Dedifferentiated amniotic fluid mesenchymal stem cell (primary cell): ENCODE results near the gene NMT1.
"Not testable (repeated sequence)": the region's sequence is repeated elsewhere in the genome, so short reads cannot be mapped to it uniquely, and the experiment has no call there.

Experiments
- DNase-seq: peaks from one replicate; pipeline ENCODE4 v3.0.0-alpha.2; 2016; ENCODE audit errors: extremely low spot score

NMT1 gene

DNA sequence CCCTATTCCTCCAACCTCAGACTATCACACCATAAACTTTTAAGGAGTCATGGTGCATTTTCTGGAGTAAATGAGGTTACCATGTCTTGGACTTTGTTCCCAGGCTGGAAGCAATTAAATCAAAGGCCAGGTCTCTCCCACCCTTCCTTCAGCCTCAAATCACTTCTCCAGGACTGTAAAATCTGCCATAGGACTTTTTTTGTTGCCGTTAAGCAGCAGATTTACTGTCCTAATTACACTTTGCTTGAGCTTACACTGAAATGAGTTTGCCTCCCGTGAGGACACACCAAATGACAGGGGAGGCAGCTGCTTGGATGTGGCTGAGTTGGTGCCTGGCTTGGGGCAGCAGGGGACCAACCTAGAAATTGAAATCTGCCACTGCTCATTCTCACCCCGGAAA, 24.4 kb upstream of the NMT1 start:
- no peak for DNase-seq

DNA sequence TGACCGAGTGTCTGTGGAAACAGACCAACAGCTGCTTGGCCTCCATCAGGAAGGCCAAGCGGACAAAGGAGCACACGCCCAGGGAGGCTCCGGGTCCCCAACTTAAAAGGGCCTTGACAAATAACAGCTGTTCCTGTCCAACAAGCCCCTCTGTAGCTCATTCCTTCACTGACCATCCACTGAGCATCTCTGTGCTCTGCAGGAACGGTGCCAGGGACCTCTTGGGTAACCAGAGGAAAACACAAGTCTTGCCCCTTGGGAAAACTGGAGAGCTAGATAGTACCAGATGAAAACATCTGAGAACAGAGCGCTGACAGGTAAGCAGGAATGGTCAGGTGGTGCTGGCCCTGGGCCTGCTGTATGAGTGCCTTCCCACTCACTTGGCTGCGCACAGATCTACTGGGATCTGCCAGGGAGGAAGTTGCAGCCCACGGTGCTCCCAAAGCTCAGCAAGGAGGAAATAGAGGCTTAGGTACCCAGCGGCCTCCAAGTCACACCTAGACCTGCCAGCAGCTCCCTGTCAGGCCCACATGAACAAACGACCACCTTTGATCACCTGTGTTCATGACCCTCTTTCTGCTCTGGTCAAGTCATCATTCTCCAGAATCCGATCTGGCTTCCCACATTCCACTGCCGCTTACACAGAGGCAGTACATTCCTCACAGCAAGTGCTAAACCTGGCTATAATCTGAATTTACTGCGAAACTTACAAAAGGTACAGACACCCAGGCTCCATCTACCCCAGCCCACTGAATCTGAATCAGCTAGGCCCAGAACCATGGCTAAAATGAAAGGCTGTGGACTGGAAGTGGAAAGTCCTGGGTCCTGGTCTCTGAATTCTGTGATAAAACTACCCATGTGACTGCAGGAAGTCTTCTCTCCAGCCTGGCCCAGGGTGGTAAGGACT, 22.1 kb upstream of the NMT1 start:
- no peak for DNase-seq

DNA sequence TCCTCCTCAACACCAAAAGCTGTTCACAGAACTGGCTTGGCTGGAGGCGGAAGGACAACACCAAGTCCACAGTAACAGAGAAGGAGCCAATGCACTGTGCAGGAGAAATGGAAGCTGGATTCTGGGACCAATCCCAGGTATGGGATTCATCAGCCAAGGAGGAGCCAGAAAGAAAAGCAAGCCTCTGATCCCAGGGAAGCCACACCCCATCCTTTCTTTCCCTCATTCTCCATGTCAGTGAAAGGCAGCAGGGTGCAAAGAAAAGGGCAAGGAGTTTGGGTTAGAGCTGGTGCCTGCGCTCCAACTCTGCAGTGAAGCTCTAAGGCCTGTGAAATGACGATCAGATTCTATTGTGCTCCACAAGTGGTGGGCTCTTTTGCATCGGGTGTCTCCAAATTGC, 20.7 kb upstream of the NMT1 start:
- DNase-seq: no peak

DNA sequence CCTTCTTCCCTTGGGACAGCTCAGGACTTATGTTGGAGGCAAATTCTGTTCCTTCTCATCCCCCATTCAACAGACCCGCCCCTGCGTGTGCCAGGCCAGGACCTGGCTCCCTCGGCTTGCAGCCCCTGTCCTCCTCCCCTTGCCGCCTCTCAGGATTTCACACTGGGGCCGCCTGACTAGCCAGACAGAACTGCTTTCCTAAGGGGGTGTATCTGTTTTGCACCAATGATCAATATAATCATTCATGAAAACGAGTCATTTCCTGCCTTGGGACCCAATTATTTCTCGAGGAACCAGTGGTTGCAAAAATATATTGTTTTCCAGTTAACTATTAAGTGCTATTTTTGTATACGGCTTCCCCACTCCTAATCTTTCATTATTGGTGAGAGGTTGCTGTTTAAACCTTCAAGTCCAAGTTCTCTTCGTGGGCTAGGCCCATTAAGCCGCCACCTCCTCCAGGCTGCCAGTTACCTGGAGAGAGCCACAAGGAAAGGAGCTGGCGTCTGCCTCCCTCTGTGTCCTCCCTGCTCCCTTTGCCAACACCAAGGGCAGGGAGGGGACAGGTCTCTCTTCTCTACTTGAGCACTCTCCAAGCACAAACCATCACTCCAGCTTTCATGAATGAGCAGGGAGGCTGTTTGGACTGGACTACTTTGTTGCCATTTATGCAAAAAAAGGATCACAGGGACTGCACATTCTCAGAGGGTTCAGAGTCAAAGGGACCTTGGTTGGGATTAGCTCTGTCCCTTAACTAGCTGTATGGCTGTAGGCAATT, 18.6 kb upstream of the NMT1 start:
- no peak for DNase-seq

DNA sequence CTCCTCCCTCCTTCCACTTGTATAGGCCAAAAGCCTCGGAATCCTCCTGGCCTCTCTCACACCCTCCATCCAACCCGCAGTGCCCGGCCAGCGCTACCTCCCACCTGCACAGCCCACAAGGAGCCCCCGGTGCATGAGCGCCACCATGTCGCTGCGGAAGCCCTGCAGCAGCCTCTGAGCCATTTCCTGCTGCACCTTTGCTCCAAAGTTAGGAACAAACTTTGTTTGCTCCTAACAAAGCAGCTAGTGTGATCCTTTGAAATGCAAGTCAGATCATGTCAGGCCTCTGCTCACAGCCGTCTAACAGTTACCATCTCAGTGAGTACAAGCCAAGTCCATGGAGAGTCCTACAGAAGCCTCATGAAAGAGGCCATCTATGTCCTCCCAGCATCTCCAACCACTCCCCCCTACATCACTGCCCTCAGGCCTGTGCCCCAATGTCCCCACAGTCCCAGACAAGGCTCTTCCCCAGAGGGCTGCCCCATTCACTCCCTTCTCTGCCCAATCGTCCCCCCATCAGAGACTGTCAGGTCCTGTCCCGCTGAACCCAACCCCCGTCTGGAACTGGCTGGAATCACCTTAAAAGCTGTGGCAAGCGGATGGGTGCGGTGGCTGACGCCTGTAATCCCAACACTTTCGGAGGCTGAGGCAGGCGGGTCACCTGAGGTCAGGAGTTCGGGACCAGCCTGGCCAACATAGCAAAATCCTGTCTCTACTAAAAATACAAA, 17.1 kb upstream of the NMT1 start:
- DNase-seq: no peak

DNA sequence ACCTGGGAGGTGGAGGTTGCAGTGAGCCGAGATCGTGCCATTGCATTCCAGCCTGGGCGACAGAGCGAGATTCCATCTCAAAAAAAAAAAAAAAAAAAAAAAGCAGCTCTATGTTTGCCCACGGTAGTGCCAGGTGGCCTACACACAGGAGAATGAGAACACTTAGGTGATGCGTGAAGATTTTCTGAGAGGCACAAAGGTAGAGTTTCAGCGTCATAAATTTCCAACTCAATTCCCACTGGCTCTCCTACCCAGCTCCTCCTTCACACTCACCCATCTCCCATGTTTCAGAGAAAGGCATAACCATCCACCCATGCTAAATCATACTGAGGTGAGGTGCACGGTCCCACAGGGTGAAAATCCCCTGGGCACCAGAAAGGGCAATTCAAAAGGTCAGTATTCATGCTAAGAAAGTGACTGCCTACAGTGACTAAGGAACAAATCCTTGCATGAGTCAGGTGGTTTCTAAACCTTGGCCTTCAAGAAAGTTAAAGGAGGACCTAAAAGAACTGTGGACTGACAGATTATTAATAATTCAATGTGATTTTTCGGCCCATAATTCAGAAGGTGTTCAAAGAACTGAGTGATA, 14.5 kb upstream of the NMT1 start:
- DNase-seq: no peak

DNA sequence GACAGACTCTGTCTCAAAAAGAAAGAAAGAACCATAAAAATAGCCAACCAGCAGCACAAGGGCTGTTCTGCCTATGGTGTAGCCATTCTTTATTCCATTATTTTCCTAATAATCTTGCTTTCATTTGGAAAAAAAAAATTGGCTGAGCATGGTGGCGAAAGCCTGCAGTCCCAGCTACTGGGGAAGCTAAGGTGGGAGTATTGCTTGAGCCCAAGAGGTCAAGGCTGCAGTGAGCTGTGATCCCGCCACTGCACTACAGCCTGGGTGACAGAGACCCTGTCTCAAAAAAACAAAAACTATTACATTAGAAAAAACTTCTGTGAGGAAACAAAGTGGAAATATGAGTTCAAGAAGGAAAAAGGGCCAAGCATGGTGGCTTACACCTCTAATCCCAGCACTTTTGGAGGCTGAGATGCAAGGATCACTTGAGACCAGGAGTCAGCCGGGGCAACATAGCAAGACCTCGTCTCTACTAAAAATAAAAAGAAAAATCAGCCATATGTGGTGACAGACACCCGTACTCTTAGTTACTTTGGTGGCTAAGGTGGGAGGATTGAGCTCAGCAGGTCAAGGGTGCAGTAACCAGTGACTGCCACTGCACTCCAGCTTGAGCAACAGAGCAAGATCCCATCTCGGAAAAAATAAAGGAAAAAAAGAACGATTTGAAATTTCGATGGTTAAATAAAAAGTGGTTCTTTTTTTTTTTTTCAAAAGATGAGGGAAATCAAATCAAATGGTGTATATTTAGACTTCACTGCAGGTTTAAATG, 12.1 kb upstream of the NMT1 start:
- no peak for DNase-seq

DNA sequence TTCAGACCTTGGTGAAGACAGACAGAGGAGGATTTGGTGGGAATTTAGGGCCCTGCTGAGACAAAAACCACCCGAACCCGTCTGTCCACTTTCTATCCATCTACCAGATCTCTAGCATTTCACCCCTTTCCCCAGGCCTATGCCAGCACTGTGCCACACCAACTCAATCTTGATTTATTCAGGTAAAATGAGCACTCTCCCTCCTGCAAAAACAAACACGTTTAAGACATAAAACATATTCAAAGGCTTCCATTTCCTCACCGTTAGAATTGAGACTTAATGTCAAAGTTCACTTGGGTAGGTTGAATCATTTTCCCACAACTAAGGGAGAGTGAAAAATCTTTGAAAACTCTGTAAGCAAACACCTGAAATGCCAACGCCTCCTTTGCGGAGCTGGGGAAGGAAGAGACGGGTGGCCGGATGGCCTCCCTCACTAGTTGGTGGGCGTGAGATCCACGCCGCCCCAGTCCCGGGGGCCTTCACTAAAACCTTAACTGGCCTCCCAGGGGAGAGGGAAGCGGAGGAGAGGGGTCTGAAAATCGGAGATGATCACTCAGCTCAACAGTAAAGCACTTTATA, 10.5 kb upstream of the NMT1 start:
- no peak for DNase-seq

DNA sequence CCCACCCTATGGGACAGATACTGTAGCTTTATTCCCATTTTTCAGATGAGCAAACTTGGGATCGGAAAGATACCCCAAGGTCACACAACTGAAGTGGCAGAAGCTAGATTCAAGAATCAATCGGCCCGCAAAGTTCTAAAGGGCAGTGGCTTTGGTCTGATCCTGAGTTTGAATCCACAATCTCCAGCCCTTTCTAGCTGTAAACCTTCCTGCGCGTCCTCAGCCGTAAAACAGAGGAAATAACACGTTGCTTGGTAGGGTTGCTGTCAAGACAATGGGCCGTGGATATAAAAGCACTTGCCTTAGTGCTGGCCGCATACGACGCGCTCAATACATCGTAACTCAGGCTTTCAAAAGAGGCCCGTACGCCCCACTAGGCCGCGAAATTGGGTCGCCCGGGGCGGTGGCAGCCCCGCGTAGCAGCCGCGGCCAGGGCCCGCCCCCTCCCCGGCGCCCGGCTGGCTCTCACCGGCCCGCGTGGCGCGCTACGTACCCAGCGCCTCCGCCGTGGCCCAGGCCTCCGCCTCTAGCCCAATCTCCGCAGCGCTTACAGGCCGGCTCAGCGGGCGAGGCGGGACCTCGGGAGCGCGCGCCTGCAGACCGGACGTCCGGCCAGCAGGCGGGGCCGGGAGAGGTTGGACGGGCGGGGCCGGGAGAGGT, 9.9 kb upstream of the NMT1 start, which contains the start of gene DCAKD:
TSS of gene DCAKD (minus strand) at position 573 of the 660 bp plus-strand sequence. CDS start 16,747 bp downstream, outside the sequence.
- DNase-seq: peak; percentile 92

DNA sequence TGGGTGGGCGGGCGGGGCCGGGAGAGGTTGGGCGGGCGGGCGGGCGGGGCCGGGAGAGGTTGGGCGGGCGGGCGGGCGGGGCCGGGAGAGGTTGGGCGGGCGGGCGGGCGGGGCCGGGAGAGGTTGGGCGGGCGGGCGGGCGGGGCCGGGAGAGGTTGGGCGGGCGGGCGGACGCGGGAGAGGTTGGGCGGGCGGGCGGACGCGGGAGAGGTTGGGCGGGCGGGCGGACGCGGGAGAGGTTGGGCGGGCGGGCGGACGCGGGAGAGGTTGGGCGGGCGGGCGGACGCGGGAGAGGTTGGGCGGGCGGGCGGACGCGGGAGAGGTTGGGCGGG, 9.4 kb upstream of the NMT1 start:
- not testable (repeated sequence) for DNase-seq

DNA sequence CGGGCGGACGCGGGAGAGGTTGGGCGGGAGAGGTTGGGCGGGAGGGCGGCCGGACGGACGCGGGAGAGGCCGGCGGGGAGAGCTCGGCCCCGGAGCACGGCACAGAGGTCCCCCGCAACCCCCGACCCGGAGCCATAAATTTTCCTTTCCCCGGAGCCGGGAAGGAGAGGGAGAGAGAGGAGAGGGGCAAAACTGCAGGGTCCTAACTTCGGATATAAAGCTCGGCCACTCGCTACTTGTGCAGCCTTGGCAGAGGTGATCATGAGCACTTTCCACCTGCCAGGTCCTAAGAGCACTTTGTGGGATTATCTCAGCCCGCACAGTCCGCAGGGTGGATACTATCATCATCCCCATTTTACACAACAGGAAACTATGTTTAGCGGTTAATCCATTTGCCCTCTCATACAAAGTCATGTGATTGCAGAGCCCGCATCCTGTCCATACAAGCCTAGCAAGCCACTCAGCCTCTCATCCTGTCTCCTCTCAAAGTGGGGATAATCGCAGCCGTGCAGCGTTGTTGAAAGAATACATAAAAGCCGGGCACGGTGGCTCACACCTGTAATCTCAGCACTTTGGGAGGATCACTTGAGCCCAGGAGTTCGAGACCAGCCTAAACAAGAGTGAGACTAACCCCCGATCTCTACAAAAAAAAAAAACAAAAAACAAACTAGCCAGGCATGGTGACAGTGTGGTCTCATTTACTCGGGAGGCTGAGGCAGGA, 8.9 kb upstream of the NMT1 start:
- DNase-seq: no peak

DNA sequence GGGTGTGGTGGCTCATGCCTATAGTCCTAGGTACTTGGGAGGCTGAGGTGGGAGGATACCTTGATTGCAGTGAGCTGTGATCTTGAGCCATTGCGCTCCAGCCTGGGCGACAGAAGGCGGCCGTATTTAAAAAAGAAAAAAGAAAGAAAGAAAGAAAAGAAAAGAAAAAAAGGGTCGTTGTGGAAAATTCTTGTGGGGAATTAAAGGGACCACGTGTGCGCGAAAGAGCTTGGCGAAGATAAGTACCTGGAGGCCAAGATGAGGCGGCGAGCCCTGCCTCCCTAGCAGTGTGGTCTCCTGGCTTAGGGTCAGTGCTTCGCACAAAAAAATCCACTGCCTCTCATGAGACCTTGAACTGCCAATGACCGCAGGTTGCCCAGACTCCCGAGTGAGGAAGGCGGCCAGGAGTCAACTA, 728 bp upstream of the NMT1 start:
- DNase-seq: no peak

DNA sequence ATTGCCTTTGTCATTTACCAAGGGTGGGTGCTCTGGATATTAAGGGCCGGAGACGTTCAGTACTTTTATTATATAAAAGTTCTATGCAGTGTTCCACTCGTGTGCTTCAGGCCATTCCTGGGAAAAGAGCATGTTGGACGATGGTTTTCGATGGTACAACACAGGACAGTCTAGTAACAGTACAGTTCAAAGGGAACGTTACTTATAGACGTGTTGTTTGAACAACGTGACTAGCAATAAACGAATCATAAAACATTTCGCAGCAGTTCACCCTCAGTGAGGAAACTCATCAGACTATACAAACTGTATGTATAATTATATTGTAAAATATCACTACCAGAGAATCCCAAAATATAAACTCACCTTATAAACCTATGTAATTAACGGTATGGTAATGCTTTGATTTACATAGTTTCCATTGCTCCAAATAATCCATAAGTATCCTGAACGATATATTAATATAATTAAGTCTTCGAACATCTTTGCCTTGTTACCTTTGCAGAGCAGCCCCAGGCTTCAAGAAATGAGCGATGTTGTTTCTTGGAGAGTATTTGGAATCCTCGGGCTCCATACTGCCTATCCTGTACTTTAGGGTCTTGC, 589 bp downstream of the NMT1 start:
- DNase-seq: no peak

DNA sequence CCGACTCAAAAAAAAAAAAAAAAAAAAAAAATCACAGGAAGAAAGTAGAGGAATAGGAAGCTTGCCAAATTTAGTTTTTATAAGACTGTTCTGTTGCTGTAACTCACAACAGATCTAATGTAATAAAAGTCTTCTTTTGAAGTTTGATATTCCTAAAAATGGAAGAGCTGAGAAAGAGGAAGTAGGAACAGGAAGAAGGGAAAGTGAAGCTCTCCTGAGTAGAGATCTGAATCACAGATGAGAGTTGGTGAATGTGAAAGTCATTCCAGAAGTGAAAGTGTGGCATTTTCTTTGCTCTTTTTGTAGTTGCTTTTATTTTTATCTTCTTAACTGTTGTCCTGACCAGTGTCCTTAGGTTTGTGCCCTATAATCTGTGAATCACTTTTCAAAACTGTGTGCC, 2.1 kb downstream of the NMT1 start:
- DNase-seq: no peak

DNA sequence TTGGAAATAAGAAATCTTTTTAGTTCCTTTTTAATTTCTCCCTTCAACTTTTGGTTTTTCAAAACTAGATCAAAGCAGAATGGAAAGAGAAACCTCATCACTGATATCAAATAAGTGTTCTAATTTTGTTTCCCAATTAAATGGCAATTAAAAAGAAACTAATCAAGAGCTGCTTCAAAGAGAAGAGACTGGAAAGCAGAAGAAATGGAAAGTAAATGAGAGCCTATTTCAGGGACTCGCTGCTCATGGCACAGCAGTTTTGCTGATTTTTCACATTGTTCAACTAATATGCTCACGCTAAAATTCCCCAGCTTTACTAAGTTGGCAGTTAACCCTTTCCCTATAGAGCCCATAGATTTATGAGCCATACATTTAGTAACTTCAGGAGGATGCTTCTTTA, 6.5 kb downstream of the NMT1 start:
- DNase-seq: no peak

DNA sequence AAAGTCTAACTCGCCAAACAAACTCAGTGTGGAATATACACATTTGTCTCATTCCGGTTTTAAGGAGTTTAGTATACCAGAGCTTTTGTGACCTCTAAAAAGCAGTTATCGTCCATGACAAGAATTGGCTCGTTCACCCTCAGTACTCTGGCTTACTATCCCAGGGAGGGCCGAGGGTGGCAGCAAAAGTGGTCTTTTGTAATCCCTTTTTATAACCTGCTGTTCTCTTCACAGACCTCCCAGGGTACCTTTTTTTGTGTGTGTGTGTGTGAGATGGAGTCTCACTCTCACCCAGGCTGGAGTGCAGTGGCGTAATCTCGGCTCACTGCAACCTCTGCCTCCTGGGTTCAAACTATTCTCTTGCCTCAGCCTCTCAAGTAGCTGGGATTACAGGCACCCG, 8.9 kb downstream of the NMT1 start:
- no peak for DNase-seq

DNA sequence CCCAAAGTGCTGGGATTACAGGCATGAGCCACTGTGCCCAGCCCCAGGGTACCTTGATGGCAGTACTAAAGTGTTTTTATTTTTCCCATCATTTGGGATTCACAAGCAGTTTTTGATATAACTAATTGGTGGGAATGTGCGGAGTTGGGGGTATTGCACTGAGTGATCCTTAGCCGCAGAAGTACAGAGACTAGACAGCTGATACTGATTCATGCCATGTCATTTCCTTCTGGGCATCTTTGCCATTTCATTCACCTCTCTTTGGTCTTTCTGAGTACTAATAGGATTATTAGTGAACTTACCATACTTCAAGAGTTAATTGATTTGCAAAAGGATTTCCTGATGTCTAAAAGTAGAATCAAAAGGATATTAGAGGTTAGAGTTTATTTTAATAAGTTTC, 9.7 kb downstream of the NMT1 start:
- no peak for DNase-seq

DNA sequence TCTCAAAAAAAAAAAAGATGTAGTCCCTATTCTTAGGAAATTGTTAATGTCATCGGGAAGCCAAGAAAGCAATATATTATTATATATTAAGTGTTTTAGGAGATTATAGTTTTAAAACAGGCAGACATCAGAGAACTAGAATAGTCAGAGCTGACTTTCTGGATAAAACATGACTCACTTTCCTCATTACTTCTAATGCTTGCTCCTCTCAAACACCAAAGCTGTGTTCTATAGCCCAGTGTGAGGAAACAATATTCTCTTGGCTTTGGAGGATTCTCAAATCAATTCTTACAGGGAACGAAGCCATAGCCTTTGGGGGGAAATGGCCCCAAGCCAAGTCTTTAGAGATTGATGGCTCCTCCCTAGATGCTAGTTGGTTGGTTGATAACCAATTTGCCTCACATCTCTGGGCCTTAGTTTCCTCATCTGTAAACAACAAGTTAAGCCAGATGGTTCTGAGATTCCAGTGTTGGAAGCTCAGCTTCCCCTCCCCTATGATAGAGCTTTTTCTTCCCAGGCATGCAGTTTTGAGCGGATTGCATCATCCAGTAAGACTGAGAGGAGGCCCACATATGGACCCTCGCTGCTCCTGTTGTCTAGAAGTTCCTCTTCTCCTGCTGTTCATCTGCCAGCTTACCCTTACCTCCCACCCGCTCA, 12.4 kb downstream of the NMT1 start:
- peak; percentile 88 for DNase-seq

DNA sequence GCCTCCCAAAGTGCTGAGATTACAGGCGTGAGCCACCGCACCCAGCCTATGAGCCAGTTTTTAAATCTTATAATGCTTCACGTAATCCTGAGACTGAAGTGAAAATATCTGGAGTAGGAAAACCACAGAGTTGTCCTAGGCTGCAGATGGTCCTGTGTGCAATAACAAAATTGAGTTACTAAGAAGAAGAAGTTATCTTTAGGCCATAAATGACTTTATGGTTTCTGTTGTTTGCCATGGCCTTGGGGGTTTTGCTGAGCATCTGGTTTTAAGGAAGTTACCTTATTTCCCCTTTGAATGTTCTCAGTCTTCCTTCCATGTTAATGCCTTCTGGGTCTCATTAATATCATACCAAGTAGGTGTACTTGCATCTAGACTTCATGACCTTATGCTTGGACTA, 16.5 kb downstream of the NMT1 start:
- no peak for DNase-seq
